GM19328 (cell line): ENCODE results near the gene MT2A.

Experiments
- ATAC-seq: cut with Tn5 transposase; IDR thresholded peaks from one replicate; pipeline ENCODE4 v1.9.1; 2021; ENCODE audit warnings: mild to moderate bottlenecking, moderate library complexity; ENCODE audit not compliant: unreplicated experiment

Gene MT2A

DNA sequence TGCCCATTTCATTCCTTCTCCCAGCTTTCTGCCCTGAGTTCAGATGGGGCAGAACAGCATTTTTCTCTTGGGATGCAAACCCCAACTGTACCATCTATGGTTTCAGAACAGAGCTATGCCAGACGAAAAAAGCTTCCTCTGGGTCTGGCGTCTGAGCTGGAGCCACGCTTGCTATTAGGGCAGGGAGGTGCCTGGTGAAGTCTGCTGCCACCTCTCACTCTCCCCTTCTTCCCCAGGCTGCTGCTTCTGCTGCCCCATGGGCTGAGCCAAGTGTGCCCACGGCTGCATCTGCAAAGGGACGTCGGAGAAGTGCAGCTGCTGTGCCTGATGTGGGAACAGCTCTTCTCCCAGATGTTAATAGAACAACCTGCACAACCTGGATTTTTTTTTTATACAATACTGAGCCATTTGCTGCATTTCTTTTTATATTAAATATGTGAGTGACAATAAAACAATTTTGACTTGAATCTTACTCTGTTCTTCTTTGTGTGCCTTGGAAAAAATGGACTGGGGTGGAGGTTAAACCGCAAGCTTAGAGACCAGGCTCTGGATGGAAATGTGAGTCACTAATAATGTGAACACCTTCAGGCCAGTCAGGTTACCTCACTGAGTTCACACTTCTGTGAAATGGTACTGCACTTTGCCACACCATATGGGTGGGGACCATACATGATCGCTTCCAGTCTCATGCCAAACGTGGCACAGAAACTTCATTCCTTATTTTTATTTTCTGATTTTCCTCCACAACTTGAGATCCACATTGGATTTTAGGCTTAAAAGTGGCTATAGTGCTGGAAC, 28.4 kb downstream of the MT2A start:
- ATAC-seq, result no peak

DNA sequence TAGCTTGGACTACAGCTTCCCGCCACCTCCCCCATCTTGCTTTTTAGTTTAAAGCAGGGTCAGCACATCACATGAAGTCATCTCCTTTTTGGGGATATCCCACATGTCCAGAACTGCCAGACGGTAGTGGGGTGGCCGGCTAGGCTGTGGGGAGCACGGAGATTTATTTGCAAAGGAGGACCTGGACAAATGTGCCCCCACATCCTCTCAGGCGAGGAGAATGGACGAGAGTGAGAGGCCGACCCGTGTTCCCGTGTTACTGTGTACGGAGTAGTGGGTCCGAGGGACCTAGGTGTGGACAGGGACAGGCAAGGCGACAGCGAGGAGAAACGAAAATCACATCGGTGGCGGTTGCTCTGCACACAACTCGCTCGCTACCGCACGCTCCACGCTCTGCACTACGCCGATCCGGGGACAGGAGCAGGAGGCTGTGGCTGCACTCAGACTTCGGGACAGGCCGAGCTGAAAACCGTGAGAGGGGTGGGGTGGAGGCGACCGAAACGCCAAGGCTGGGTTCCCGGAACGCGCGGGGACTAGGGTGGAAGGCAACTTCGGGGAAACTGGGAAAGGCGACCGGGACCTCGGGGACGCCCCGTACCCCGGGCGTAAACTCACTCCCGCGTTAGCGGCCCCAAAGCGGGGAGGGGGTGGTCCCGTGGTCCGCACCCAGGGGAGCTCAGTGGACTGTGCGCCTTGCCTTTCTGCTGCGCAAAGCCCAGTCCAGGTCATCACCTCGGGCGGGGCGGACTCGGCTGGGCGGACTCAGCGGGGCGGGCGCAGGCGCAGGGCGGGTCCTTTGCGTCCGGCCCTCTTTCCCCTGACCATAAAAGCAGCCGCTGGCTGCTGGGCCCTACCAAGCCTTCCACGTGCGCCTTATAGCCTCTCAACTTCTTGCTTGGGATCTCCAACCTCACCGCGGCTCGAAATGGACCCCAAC, 29.7 kb downstream of the MT2A start, which contains the start of gene MT1A:
MT1A (plus strand) TSS at position 853 of the 937 bp plus-strand sequence; CDS start at position 926, 73 bp downstream.
- ATAC-seq, result no peak

DNA sequence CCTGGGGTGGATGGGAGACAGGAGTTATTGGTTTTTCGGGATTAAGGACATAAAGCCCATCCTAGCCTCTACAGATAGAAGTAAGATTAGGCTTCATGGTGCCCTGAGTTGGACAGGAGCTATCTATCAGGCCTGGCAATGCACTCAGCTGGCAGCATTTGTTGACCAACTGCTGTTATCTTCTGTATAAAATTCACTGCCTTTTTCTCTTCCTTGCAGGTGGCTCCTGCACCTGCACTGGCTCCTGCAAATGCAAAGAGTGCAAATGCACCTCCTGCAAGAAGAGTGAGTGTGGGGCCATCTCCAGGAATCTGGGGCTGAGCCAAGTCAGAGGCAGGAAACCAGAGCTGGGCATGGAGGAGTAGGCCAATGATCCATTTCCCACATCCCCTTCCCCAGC, 30.7 kb downstream of the MT2A start:
- ATAC-seq, result no peak

DNA sequence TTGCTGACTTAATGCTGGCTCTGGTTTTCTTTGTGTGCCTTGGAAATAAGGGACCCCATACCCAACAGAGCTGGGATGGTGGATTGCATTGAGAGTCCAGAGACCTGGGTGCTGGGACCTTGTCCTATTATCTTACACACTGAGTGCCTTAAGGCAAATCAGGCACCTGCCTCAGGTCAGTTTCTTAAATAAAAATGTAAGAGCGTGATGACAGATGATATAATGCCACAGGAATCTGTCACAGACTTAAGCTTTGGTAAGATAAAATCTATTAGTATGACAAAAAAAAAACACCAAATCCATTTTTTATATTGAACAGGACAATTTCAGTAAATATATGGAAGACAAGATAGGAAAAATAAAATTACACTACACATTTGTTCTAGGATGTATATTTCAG, 31.7 kb downstream of the MT2A start:
- ATAC-seq, result no peak

DNA sequence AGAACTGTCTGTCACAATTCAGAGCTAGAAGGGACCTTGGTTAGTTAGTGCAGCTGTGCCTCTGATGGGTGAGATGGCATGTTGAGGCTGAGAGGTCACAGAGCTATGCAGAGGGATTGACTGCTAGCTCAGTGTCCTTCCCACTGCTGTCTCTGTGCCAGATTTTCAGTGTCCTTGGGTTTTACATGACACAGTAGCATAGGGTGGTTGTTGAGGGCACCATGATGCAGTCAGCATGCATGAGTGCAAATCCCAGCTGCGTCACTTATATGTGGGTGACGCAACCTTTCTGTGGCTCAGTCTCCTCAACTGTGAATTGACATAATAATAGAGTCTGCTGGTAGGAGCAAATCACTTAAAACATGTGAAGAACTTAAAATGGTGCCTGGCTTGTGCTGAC, 32.8 kb downstream of the MT2A start:
- ATAC-seq, result no peak

DNA sequence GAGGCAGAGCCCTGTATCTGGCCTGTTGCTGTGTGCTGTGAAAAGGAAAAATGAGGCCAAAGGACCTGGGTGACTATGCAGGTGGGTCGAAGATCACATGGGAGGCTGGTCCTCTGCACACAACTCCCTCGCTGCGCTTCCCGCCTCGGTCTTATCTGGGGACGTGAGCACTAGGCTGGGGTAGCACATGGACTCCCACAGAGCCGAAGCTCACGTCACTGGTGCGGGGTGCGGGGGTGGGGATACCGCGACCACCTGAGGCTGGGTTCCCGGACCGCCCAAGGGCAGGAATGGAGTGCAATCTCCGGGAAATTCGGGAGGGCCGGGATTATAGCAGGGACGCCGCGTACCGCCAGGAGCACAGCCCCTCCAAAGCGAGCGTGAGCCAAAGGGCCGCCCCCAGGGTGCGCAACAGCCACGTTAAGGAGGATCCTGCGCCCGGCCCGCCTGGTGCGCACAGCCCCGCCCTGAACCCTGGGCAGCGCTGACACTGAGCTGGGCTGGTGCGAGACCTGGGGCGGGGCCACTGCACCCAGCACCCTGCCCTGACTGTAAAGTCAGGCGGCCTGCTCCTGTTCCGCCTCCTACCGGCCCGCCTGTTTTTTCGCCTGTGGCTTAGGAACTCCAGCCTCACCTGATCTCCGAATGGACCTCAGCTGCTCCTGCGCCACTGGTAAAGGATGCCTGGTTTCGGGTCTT, 34.8 kb downstream of the MT2A start:
- ATAC-seq, result no peak

DNA sequence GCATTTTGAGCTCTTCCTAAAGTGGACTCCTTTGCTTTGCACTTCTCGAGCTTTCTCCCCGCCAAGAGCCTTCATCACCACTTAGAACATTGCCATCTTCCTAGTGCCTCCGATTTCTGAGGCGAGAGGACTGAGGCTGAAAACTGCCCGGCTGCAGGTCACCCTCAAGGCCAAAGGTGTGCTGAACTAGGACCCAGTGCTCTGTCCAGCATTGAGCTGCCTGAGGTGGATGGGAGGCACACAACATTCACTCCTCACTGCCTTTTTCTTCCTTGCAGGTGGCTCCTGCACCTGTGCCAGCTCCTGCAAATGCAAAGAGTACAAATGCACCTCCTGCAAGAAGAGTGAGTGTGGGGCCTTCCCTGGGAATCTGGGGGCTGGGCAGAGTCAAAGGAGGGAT, 35.4 kb downstream of the MT2A start:
- ATAC-seq, result no peak

DNA sequence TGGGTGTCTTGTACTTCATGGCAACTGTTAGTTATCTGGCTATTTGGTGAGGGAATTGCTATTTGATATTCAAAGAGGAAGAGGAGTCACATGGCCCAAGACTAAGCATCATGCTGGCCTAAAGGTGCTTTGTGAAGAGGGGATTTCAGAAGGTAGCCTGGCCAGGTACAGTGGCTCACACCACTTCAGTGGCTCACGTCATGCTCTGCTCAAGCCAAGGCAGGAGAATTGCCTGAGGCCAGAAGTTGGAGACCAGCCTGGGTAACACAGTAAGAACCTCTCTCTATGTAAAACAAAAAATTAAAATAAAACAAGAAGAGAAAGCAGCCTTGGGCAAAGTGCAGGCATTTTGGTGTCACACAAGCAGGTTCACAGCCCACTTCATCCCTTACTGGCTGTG, 36.9 kb downstream of the MT2A start:
- no peak for ATAC-seq

DNA sequence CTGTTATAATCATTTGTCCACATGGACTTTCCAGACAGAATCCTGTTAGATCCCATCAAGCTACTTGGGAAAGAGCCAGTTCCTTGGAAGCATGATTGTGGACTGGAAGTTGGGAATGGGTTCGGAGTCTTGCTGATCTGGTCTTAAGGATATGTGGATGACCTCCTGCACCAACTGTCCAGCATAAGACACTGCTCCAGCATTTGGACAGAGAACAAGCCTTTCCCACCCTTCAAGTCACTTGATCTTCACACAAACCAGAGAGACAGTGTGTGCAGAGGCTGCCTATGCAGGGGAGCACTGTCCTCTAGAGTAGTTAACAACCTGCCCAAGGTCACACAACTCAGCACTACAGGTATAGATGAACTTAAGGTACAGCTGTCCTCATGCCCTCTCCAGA, 37.5 kb downstream of the MT2A start:
- ATAC-seq, result no peak

DNA sequence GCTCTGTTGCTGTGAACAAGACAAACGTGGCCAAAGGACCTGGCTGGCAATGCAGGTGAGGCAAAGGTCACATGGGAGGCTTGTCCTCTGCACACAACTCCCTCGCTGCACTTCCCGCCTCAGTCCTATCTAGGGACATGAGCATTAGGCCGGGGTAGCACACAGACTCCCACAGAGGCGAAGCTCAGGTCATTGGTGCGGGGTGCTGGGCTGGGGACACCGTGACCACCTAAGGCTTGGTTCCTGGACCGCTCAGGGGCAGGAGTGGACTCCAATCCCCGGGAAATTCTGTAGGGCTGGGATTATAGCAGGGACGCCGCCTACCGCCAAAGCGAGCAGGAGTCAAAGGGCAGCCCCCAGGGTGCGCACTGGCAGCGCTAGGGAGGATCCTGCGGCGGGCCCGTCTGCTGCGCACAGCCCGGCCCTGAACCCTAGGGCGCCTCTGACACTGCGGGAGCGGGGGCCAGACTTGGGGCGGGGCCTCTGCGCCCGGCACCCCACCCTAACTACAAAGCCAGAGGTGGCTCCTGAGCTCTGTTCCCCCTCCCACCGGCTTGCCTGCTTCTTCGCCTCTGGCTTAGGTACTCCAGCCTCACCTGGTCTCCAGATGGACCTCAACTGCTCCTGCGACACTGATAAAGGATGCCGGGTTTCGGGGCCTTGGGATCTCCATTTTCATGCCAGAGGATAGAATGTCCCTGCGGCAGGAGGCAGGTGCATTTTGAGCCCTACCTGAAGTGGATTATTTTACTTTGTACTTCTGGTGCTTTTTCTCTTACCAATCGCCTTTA, 39.5 kb downstream of the MT2A start:
- no peak for ATAC-seq

DNA sequence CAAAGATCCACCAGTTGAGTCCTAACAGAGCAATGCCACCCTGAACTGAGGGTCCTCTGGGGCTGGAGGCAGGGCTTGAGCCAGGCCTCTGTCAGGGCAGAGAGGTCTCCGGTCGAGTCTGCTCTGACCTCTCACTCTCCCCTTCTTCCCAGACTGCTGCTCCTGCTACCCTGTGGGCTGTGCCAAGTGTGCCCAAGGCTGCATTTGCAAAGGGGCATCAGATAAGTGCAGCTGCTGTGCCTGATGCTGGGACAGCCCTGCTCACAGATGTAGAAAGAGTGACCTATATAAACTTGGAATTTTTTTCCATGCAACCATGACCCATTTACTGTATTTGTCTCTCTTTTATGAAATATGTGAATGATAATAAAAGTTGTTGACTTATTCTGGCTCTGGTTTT, 40.9 kb downstream of the MT2A start:
- no peak for ATAC-seq

DNA sequence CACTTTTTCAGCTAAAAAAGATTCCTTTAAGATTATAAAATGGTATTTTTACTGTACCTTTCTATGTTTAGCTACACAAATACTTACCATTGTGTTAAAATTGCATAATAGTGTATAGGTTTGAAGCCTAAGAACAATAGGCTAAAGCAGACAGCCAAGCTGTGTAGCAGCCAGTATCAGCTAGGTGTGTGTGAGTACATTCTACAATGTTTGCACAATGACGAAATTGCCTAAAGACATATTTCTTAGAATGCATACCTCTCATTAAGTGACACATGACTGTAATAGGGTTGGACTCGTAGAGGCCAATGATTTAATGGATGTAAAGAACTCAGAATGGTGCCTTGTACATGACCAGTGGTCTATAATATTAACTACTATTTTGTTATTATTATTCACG, 41.4 kb downstream of the MT2A start:
- ATAC-seq, result no peak

DNA sequence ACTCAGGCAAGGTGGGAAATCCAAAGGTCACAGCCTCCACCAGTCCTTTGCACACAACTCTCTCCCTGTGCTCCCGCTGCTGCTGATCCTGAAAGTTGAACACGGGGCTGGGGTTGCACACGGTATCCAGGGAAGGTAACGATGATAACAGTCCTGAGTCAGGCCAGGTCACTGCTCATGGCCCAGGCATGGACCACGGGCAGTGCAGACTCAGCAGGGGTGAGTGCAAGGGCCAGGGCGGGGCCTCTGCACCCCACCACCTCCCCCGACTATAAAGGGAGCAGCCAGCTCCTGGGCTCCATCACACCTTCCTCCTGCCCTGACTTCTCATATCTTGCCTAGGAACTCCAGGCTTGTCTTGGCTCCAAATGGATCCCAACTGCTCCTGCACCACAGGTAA, 43.2 kb downstream of the MT2A start, which contains the start of gene MT1B:
MT1B (plus strand) TSS at position 301 of the 400 bp plus-strand sequence; CDS start at position 369, 68 bp downstream.
- no peak for ATAC-seq

DNA sequence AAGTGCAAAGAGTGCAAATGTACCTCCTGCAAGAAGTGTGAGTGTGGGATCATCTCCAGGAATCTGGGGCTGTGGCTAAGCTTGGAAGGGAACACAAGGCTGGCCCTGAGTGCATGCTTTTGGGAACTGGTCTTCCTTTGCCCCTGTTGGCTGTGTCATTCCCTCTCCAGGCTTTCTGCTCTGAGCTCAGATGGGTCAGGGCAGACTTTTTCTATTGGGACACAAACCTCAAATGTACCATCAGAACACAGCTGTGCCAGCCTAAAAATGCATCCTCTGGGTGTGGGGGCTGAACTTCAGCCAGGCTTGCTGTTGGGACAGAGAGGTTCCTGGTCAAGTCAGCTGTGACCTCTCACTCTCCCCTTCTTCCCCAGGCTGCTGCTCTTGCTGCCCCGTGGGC, 44.2 kb downstream of the MT2A start:
- no peak for ATAC-seq

DNA sequence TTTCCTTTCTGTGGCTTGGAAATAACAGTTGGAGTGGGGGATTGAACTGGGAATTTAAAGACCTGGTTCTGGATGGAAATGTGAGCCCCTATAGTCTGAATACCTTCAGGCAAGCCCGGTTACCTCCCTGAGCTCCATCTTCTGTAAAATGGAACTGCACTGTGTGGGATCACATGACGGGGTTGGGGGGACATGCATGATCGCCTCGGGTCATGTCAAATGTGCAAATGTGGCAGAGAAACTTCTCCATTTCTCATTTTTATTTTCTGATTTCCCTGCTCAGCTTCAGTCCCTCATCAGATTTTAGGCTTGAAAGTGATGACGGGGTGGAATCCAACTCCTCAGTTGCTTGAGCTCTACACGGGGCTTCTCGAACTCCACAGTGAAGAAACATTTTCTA, 44.8 kb downstream of the MT2A start:
- ATAC-seq, result no peak

DNA sequence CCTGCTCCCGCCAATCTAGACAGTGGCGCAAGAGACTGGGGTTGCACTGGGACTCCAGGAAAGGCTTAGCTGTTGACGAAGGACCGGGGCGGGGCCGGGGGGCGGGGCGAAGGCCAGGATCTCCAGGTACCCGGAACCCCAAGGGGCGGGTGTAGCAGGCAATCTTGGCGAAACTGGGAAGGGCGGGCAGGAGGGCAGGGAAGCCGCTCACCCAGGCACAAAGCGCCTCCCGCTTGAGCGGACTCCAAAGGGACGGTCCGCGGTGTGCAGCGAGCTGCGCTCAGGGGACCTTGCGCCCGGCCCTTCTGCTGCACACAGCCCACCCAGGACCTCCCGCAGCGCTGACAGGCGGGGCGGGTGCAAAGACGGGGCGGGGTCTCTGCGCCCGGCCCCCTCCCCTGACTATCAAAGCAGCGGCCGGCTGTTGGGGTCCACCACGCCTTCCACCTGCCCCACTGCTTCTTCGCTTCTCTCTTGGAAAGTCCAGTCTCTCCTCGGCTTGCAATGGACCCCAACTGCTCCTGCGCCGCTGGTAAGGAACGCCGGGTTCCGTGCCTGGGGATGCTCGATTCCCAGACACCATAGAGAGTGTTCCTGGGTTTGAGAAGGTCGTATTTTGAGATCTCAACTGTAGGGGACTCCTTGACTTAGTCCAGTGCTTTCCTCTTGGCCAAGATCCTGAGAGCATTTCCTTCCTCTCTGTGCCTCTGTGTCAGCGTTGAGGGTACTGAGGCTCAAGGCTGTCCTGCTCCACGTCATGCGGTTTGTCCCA, 49.4 kb downstream of the MT2A start, which contains the start of gene MT1F:
MT1F (plus strand) TSS at position 405 of the 772 bp plus-strand sequence; CDS start at position 505, 100 bp downstream.
- no peak for ATAC-seq

DNA sequence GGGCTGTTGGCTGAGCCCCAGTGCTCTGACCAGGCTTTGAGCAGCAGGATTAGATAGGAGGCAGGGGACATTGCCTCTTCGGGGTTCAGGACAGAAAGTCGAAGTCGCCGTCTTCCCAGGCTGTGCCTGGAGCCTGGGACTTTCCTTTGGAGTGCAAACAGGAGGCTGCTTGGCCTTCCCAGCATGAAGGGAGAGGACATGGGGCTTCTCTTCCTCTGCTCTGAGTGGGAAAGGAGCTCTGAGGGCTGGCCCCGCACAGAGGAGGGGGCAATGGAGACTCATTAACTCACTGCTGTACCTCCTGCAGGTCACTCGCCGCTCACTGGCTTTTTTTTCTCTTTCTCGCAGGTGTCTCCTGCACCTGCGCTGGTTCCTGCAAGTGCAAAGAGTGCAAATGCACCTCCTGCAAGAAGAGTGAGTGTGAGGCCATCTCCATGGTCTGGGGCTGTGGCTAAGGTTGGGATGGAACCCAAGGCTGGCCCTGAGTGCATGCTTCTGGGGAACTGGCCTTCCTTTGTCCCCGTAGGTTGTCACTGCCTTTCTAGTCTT, 50.0 kb downstream of the MT2A start:
- no peak for ATAC-seq
